ENCODE data around the gene PTCD2.

DNA sequence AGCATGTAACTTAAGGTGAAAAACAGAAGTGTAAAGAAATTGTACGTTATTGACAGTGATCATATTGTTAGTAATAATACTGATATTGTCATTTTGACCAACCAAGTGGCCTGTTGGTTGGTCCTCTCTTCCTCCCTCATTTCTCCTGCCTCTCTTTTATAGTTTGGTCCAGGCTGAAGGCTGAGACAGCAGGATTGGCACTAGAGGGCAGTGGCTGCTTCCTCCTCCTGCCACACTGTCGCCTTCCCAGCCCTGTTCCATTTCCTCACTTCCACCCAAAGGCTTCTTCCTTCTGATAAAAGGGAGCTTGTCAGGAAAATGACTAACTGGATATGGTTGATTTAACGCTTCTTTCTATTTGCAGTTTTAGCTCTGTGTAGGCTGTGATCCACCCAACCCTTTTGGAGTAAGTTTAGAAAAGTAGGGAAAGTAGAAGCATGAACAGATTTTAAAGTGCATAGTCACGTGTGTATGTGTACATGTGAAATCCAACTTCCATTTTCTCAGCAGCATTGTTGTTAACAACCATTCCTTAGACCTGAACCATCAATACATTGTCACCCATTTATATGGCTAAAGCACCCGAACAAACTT lies 35.6 kb downstream of the PTCD2 start:
- TF ChIP-seq, protein P1, sequence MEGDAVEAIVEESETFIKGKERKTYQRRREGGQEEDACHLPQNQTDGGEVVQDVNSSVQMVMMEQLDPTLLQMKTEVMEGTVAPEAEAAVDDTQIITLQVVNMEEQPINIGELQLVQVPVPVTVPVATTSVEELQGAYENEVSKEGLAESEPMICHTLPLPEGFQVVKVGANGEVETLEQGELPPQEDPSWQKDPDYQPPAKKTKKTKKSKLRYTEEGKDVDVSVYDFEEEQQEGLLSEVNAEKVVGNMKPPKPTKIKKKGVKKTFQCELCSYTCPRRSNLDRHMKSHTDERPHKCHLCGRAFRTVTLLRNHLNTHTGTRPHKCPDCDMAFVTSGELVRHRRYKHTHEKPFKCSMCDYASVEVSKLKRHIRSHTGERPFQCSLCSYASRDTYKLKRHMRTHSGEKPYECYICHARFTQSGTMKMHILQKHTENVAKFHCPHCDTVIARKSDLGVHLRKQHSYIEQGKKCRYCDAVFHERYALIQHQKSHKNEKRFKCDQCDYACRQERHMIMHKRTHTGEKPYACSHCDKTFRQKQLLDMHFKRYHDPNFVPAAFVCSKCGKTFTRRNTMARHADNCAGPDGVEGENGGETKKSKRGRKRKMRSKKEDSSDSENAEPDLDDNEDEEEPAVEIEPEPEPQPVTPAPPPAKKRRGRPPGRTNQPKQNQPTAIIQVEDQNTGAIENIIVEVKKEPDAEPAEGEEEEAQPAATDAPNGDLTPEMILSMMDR (IDR thresholded peaks at IDR 0.05; ENCODE audit: low read length): no peak
- no peak for TF ChIP-seq EZH2 (IDR thresholded peaks at IDR 0.05; ENCODE audit: borderline replicate concordance, low read length)

All from OCI-LY1 (cell line).